ENCODE results near the gene CDK19. TPM values are rescaled to one million over a fixed set of nuclear protein-coding genes. Genes with fewer than 3 reads are reported as not detected.
A peak's percentile ranks its signal among the peaks of the same experiment; 100 is the strongest.

The CDK19 gene
- total RNA-seq, 1 experiment from 2014 or later: 11.7 TPM

DNA sequence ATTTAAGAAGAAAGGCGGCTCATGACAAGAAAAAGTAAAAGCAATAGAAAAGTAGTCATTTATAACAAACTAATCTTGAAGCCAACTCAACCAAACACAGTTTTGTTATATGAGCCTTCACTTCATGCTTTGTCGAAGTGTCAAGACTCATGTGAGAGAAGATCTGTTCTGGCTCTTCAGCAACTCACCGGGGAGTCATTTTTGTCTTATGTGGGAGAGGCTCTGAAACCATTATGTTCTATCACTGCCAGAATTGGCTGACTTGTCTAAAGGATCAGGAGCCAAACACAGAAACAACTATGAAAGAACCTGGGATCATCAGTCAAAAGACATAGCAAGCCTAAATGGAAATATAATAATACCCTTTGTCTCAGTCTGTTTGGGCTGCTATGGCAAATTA lies 105.2 kb downstream of the CDK19 start:
- Mint-ChIP-seq H3K27me3 (ENCODE audit: low read depth) (no peaks in the 10 kb centered on the region), H3K36me3 (peaks cover 4% of the 10 kb centered on the region; the same call in 1 of the 2 replicates), H3K27ac (no peak overlapping the region), H3K4me1 (peaks cover 21% of the 10 kb centered on the region), H3K9me3 (peaks cover 6% of the 10 kb centered on the region), H3K4me3 (no peak overlapping the region)
- DNase-seq (ENCODE audit: low spot score) (no peak), ATAC-seq (no peak)
- CTCF ChIA-PET: no interaction called here
- POLR2A ChIA-PET: no interaction called here
- TF ChIP-seq ZNF317 (CRISPR knock-in tag; IDR thresholded peaks at IDR 0.05; ENCODE audit: borderline replicate concordance, low read depth) (no peak), GTF2I (CRISPR knock-in tag; conservative IDR thresholded peaks at IDR 0.05) (no peak), ELF4 (CRISPR knock-in tag; IDR thresholded peaks at IDR 0.05; ENCODE audit: low read depth) (no peak), ATF1 (CRISPR knock-in tag; IDR thresholded peaks at IDR 0.05) (no peak), ZBTB21 (CRISPR knock-in tag; IDR thresholded peaks at IDR 0.05; ENCODE audit: borderline replicate concordance) (no peak), ZNF263 (CRISPR knock-in tag; IDR thresholded peaks at IDR 0.05; ENCODE audit: low read depth) (no peak), NR1H2 (CRISPR knock-in tag; IDR thresholded peaks at IDR 0.05) (no peak)
- TF ChIP-seq, protein P1, sequence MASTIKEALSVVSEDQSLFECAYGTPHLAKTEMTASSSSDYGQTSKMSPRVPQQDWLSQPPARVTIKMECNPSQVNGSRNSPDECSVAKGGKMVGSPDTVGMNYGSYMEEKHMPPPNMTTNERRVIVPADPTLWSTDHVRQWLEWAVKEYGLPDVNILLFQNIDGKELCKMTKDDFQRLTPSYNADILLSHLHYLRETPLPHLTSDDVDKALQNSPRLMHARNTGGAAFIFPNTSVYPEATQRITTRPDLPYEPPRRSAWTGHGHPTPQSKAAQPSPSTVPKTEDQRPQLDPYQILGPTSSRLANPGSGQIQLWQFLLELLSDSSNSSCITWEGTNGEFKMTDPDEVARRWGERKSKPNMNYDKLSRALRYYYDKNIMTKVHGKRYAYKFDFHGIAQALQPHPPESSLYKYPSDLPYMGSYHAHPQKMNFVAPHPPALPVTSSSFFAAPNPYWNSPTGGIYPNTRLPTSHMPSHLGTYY (CRISPR knock-in tag; IDR thresholded peaks at IDR 0.05): no peak
- TF ChIP-seq, protein P2, sequence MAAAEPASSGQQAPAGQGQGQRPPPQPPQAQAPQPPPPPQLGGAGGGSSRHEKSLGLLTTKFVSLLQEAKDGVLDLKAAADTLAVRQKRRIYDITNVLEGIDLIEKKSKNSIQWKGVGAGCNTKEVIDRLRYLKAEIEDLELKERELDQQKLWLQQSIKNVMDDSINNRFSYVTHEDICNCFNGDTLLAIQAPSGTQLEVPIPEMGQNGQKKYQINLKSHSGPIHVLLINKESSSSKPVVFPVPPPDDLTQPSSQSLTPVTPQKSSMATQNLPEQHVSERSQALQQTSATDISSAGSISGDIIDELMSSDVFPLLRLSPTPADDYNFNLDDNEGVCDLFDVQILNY (CRISPR knock-in tag; IDR thresholded peaks at IDR 0.05): no peak
- TF ChIP-seq, protein P3, sequence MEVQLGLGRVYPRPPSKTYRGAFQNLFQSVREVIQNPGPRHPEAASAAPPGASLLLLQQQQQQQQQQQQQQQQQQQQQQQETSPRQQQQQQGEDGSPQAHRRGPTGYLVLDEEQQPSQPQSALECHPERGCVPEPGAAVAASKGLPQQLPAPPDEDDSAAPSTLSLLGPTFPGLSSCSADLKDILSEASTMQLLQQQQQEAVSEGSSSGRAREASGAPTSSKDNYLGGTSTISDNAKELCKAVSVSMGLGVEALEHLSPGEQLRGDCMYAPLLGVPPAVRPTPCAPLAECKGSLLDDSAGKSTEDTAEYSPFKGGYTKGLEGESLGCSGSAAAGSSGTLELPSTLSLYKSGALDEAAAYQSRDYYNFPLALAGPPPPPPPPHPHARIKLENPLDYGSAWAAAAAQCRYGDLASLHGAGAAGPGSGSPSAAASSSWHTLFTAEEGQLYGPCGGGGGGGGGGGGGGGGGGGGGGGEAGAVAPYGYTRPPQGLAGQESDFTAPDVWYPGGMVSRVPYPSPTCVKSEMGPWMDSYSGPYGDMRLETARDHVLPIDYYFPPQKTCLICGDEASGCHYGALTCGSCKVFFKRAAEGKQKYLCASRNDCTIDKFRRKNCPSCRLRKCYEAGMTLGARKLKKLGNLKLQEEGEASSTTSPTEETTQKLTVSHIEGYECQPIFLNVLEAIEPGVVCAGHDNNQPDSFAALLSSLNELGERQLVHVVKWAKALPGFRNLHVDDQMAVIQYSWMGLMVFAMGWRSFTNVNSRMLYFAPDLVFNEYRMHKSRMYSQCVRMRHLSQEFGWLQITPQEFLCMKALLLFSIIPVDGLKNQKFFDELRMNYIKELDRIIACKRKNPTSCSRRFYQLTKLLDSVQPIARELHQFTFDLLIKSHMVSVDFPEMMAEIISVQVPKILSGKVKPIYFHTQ (CRISPR knock-in tag; IDR thresholded peaks at IDR 0.05): no peak

DNA sequence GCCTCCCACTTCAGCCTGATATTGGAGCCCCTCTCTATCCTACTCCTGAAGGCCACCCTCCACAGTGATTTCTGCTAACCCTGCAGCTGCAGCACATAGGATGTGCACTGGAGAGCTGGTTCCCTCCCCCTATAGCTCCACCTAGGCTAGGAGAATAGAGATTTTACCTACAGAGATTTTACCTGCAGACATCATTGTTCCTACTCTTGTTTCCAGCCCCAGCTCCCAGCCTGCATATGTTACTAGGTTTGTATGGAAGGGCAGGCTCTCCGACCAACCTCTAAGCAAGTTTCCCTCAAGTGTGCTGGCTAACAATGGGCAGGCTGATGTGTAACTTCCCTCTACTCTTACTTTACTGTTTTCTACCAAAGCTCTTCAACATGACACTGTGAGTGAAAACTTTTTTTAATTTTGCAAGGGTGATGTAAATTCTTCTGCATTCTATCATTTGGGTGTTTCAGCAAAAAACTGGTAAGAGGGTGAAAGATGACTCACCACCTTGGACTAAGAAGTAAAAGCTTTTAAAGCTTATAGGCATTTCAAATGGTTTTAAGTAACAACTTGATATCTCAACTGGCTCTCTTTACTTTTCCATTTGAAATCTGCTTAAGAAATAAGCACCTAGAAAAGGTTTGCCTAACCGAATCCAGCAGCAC lies 106.8 kb downstream of the CDK19 start:
- ATAC-seq: peak; percentile 89
- POLR2A ChIA-PET: interaction anchor here (0.7 to 1.4 kb wide), 2 partner anchors 11 to 166 kb away, joined by 3 read pairs; partner anchors contain the start of gene AMD1
- peak overlapping the region; percentile 0; the same call in 1 of the 2 replicates for H3K27ac Mint-ChIP-seq
- TF ChIP-seq JAZF1 (CRISPR knock-in tag; IDR thresholded peaks at IDR 0.05) (no peak), ZBTB21 (CRISPR knock-in tag; IDR thresholded peaks at IDR 0.05; ENCODE audit: borderline replicate concordance) (no peak), SP1 (CRISPR knock-in tag; conservative IDR thresholded peaks at IDR 0.05) (no peak), JUN (CRISPR knock-in tag; IDR thresholded peaks at IDR 0.05) (no peak), ZNF121 (CRISPR knock-in tag; IDR thresholded peaks at IDR 0.05) (no peak), ZNF396 (CRISPR knock-in tag; IDR thresholded peaks at IDR 0.05; ENCODE audit: borderline replicate concordance) (no peak), MXD4 (CRISPR knock-in tag; IDR thresholded peaks at IDR 0.05; ENCODE audit: borderline replicate concordance) (no peak), RELA (CRISPR knock-in tag; IDR thresholded peaks at IDR 0.05; ENCODE audit: borderline replicate concordance) (no peak), CREB1 (CRISPR knock-in tag; IDR thresholded peaks at IDR 0.05) (no peak), TCF7 (CRISPR knock-in tag; IDR thresholded peaks at IDR 0.05; ENCODE audit: low read depth) (no peak), OVOL2 (CRISPR knock-in tag; IDR thresholded peaks at IDR 0.05; ENCODE audit: borderline replicate concordance) (no peak)
- TF ChIP-seq, protein P4, sequence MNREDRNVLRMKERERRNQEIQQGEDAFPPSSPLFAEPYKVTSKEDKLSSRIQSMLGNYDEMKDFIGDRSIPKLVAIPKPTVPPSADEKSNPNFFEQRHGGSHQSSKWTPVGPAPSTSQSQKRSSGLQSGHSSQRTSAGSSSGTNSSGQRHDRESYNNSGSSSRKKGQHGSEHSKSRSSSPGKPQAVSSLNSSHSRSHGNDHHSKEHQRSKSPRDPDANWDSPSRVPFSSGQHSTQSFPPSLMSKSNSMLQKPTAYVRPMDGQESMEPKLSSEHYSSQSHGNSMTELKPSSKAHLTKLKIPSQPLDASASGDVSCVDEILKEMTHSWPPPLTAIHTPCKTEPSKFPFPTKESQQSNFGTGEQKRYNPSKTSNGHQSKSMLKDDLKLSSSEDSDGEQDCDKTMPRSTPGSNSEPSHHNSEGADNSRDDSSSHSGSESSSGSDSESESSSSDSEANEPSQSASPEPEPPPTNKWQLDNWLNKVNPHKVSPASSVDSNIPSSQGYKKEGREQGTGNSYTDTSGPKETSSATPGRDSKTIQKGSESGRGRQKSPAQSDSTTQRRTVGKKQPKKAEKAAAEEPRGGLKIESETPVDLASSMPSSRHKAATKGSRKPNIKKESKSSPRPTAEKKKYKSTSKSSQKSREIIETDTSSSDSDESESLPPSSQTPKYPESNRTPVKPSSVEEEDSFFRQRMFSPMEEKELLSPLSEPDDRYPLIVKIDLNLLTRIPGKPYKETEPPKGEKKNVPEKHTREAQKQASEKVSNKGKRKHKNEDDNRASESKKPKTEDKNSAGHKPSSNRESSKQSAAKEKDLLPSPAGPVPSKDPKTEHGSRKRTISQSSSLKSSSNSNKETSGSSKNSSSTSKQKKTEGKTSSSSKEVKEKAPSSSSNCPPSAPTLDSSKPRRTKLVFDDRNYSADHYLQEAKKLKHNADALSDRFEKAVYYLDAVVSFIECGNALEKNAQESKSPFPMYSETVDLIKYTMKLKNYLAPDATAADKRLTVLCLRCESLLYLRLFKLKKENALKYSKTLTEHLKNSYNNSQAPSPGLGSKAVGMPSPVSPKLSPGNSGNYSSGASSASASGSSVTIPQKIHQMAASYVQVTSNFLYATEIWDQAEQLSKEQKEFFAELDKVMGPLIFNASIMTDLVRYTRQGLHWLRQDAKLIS (CRISPR knock-in tag; IDR thresholded peaks at IDR 0.05; ENCODE audit: borderline replicate concordance): no peak
- TF ChIP-seq, protein P5, sequence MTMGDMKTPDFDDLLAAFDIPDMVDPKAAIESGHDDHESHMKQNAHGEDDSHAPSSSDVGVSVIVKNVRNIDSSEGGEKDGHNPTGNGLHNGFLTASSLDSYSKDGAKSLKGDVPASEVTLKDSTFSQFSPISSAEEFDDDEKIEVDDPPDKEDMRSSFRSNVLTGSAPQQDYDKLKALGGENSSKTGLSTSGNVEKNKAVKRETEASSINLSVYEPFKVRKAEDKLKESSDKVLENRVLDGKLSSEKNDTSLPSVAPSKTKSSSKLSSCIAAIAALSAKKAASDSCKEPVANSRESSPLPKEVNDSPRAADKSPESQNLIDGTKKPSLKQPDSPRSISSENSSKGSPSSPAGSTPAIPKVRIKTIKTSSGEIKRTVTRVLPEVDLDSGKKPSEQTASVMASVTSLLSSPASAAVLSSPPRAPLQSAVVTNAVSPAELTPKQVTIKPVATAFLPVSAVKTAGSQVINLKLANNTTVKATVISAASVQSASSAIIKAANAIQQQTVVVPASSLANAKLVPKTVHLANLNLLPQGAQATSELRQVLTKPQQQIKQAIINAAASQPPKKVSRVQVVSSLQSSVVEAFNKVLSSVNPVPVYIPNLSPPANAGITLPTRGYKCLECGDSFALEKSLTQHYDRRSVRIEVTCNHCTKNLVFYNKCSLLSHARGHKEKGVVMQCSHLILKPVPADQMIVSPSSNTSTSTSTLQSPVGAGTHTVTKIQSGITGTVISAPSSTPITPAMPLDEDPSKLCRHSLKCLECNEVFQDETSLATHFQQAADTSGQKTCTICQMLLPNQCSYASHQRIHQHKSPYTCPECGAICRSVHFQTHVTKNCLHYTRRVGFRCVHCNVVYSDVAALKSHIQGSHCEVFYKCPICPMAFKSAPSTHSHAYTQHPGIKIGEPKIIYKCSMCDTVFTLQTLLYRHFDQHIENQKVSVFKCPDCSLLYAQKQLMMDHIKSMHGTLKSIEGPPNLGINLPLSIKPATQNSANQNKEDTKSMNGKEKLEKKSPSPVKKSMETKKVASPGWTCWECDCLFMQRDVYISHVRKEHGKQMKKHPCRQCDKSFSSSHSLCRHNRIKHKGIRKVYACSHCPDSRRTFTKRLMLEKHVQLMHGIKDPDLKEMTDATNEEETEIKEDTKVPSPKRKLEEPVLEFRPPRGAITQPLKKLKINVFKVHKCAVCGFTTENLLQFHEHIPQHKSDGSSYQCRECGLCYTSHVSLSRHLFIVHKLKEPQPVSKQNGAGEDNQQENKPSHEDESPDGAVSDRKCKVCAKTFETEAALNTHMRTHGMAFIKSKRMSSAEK (CRISPR knock-in tag; IDR thresholded peaks at IDR 0.05; ENCODE audit: borderline replicate concordance): no peak

More for the DNA sequence above, 106.8 kb downstream of the CDK19 start:
- peaks cover 4% of the 10 kb centered on the region; the same call in 1 of the 2 replicates for H3K36me3 Mint-ChIP-seq
- peaks cover 18% of the 10 kb centered on the region for H3K4me1 Mint-ChIP-seq
- H3K9me3 Mint-ChIP-seq: peaks cover 6% of the 10 kb centered on the region
- no peak for DNase-seq (ENCODE audit: low spot score)
- no peak overlapping the region for H3K4me3 Mint-ChIP-seq
- CTCF ChIA-PET: interaction anchor here (0.6 to 1.7 kb wide), 3 partner anchors 24 to 128 kb away, joined by 3 to 9 read pairs (median 3); no protein-coding TSS in a partner anchor
- H3K27me3 Mint-ChIP-seq (ENCODE audit: low read depth): no peaks in the 10 kb centered on the region

Measured in WTC11 (cell line).